Medulla oblongata (tissue), 1 donor: ENCODE results near the gene ARVCF.

Experiments used
- DNase-seq: peaks from one replicate; pipeline ENCODE4 v3.0.0-alpha.2; 2015; ENCODE audit errors: extremely low spot score

The ARVCF gene, protein sequence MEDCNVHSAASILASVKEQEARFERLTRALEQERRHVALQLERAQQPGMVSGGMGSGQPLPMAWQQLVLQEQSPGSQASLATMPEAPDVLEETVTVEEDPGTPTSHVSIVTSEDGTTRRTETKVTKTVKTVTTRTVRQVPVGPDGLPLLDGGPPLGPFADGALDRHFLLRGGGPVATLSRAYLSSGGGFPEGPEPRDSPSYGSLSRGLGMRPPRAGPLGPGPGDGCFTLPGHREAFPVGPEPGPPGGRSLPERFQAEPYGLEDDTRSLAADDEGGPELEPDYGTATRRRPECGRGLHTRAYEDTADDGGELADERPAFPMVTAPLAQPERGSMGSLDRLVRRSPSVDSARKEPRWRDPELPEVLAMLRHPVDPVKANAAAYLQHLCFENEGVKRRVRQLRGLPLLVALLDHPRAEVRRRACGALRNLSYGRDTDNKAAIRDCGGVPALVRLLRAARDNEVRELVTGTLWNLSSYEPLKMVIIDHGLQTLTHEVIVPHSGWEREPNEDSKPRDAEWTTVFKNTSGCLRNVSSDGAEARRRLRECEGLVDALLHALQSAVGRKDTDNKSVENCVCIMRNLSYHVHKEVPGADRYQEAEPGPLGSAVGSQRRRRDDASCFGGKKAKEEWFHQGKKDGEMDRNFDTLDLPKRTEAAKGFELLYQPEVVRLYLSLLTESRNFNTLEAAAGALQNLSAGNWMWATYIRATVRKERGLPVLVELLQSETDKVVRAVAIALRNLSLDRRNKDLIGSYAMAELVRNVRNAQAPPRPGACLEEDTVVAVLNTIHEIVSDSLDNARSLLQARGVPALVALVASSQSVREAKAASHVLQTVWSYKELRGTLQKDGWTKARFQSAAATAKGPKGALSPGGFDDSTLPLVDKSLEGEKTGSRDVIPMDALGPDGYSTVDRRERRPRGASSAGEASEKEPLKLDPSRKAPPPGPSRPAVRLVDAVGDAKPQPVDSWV

GRCh38 chr22:20016734-20017621 lies at the start of gene ARVCF:
ARVCF (minus strand) TSS chr22:20016823; CDS start chr22:19990794, 26,029 bp downstream.
- peak; percentile 93 for DNase-seq

GRCh38 chr22:20065896-20066616 lies 49.4 kb upstream of the ARVCF start:
- no peak for DNase-seq

DNA sequence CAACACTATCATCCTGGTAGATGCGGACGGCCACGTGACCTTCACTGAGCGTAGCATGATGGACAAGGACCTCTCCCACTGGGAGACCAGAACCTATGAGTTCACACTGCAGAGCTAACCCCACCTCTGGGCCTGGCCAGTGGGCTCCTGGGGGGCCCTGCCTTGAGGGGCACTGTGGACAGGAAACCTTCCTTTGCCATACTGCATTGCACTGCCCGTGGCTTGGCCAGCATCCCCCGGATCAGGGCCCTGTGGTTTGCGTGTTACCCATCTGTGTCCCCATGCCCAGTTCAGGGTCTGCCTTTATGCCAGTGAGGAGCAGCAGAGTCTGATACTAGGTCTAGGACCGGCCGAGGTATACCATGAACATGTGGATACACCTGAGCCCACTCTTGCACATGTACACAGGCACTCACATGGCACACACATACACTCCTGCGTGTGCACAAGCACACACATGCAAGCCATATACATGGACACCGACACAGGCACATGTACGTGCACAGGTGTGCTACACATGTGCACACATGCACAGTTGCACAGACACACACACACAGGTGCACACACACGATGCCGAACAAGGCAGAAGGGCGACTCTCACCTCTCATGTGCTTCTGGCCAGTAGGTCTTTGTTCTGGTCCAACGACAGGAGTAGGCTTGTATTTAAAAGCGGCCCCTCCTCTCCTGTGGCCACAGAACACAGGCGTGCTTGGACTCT lies 48.1 kb upstream of the ARVCF start:
- DNase-seq: no peak

- DNase-seq: no peak
Observed at GRCh38 chr22:20064140-20064480, 47.5 kb upstream of the ARVCF start.

- no peak for DNase-seq
Observed at GRCh38 chr22:20063271-20064139, 46.9 kb upstream of the ARVCF start.

- DNase-seq: no peak
Observed at GRCh38 chr22:20062766-20063083, 46.1 kb upstream of the ARVCF start.

DNA sequence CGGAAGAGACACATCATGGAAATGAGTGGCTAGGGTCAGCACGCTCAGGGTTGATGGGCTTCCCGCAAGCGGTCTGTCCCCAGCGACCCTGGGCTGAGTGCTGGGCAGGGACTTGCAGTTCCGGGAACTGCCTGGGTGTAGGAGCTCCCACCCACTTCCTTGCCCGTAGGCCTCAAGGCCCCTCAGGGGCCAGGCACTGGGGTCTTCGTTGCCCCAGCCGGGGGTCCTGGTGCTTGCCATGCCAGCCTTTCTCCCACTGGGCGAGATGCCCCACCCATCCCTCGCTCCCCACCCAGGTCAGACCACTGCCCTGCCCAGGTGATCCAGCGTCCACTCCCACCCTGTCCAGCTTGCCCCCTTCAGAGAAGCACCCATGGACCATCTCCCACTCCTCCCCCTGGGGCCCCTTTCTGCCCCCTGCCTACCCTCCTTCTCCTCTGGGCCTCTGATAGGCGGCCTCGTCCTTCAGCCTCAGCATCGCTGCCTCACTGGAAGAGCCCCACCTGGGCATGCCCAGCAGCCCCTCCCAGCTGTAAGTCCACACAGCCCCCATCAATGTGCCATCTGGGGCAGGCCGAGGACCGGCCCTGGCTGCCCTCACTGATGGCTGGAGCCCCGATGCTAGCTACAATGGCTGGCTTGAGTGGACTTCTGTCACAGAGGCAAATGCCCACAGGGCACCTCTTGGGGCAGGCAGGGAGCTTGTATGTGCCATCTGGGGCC lies 45.6 kb upstream of the ARVCF start:
- DNase-seq: no peak

DNA sequence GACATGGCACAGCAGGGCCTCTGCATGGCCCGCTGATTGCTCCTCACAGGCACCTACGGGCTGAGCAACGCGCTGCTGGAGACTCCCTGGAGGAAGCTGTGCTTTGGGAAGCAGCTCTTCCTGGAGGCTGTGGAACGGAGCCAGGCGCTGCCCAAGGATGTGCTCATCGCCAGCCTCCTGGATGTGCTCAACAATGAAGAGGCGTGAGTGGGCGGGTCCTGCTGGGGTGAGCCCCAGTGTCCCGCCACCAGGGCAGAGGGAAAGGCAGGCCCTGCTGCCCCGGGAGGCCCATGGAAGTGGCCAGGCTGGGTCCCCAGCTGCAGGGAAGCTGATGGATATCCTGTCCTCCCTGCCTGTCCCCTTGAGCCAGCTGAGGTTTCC lies 44.8 kb upstream of the ARVCF start:
- DNase-seq: no peak

- no peak for DNase-seq
Observed at GRCh38 chr22:20060700-20061480, 44.3 kb upstream of the ARVCF start.

GRCh38 chr22:20058989-20059770 lies 42.6 kb upstream of the ARVCF start:
- DNase-seq: no peak

GRCh38 chr22:20057596-20058268 lies 41.1 kb upstream of the ARVCF start:
- no peak for DNase-seq

DNA sequence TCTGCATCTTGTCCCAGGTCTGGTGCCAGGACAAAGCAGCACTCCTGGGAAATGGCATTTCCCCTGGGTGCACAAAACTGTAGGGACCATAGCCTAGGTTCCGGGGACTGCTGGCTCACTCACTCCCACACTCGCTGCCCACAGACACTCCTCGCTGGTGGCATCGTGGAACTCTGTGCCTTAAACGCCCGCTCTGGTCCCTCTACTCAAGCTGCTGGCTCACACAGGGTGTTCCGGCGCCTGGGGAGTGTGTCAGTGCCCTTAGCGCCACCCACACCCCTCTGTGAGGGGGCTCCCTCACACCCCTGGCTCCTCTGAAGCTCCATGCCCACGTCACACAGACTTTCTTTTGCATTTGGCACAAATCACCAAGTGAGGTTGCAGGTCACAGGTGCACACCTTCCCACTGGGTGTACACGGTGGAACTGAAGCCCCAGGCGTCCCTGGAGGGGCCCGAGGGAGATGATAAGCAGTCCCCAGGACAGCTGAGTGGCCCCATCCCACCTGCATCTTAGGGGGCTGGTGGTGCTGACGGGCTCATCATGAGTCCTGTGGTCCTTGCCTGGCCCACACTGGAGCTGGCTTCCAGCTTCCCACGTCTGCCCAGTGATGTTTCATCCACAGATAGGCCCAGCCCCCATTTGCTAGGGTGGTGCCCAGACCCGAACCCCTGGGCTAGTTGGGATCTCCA lies 40.2 kb upstream of the ARVCF start:
- no peak for DNase-seq

GRCh38 chr22:20056161-20056560 lies 39.5 kb upstream of the ARVCF start:
- no peak for DNase-seq

GRCh38 chr22:20055654-20056053 lies 39.0 kb upstream of the ARVCF start:
- no peak for DNase-seq

DNA sequence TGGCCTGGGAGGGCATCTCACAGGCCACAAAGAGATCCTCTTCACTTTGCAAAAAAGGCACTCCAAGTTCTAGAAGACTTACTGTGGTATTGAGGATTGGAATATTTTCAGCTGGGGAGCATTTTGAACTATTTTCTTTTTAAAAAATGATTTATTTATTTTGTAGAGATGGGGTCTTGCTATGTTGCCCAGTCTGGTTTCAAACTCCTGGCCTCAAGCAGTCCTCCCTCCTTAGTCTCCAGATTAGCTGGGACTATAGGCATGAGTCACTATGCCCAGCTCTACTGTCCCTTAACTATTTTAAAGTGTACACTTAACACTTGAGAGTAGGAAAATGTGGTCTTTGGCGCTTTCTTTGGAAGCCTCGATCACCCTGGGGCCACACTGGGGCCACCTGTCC lies 38.5 kb upstream of the ARVCF start:
- no peak for DNase-seq

- no peak for DNase-seq
Observed at GRCh38 chr22:20054485-20054884, 37.9 kb upstream of the ARVCF start.
